Measurements from ENCODE around the gene ADAMTSL5.

GRCh38 chr19:1470055-1470304 lies 42.8 kb downstream of the ADAMTSL5 start:
- TF ChIP-seq TAF1 (IDR thresholded peaks at IDR 0.05; ENCODE audit: low read depth, low read length) (no peak), POLR2AphosphoS5 (IDR thresholded peaks at IDR 0.05; ENCODE audit: low read depth, low read length) (no peak), POLR2A (IDR thresholded peaks at IDR 0.05; ENCODE audit: low read depth, low read length) (no peak), SPI1 (IDR thresholded peaks at IDR 0.05; ENCODE audit: low read depth, low read length) (no peak)
